H54 (cell line): Measurements from ENCODE around the gene CRELD2.

Experiments used
- DNase-seq: peaks from one replicate; pipeline ENCODE4 v3.0.0; 2011; ENCODE audit warnings: low spot score, mixed read lengths; ENCODE audit not compliant: insufficient read length
- FAIRE-seq: peaks from 3 replicates; lab custom pipeline; 2011; peaks lifted over from hg19 to GRCh38; lab: Jason Lieb, UNC
- POLR2A ChIP-seq: IDR thresholded peaks from 2 replicates; pipeline ENCODE4 v1.6.1; 2011; ENCODE audit warnings: low read depth, mild to moderate bottlenecking, low read length

The CRELD2 gene

GRCh38 chr22:49910229-49911155 lies 7.9 kb upstream of the CRELD2 start:
- FAIRE-seq = no peak

GRCh38 chr22:49911881-49912625 lies 6.4 kb upstream of the CRELD2 start:
- DNase-seq (no peak), FAIRE-seq (no peak)
- TF ChIP-seq POLR2A = no peak

More at GRCh38 chr22:49910229-49911155, 7.9 kb upstream of the CRELD2 start:
- no peak for DNase-seq
- no peak for TF ChIP-seq POLR2A

DNA sequence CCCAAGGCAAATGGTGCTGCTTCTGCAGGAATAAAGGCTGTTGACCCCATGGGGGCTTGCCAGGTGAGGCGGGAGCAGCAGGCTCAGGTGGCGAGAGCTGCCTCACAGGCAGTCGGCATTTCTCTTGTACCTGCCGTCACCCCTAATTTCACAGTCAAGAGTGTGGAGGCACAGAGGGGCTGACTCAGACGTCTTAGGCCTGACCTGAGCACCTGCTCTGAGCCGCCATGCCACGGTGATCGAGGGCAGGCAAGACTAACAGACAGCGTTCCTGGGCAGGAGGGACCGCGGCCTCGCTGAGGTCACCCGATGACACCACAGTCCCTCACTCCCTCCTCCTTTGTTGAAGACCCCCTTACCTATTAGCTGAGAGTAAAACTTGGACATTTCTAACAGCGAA lies 5.4 kb upstream of the CRELD2 start:
- no peak for DNase-seq
- no peak for TF ChIP-seq POLR2A
- no peak for FAIRE-seq

DNA sequence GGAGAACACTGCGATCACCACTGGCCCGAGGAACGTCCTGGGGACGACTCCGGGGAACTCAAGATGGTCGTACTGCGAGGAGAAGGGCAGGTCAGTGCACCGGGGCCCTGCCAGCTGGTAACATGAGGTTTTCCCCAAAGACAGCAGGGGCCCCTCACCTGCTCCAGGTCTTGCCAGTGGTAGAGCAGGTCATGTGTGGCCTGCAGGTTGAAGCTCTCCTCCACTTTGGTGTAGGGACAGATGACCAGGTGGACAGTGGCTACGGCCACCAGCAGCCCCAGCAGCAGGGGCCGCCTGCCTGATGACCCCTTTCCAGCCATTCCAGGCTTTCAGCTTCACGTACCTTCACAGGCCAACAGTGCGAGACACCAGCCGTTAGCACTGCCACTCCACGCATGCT lies 5.0 kb upstream of the CRELD2 start:
- FAIRE-seq (no peak), DNase-seq (no peak)
- no peak for TF ChIP-seq POLR2A

DNA sequence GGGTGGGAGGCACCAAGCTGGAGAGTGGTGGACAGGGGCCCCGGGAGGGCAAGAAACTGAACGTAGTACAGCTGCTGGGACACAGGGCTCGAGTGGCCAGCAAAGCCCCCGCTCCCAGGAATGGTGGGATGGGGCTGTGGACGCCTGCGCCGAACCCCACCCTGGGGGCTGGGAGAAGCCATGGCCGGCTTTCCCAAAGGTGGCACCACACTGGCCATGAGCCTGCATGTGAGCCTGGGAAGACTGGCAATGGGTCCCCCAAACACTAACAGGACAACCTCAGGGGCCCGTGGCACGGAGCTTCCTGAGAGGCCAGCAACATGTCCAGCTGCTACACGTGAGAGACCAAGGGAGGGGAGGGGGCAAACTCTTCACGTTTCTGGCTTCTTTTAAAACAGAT lies 4.2 kb upstream of the CRELD2 start:
- FAIRE-seq (no peak), DNase-seq (no peak)
- TF ChIP-seq POLR2A = no peak

DNA sequence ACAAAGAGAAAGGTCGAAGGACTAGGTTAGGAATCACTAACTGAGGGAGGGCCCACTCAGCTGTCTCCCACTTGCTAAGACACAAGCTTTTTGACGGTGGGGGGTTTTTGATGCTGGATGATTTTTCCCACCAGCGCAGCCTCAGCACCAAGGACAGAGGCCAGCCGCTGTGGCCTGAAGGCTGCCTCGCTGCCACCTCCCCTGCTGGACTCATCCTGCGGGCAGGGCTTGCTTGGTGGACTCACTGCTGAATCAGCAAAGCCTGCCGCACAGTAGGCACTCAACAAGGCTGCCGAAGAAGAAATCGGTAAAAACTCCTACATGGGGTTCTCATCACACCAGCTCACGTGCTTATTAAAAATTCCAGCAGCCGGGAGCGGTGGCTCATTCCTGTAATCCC lies 2.8 kb upstream of the CRELD2 start:
- TF ChIP-seq POLR2A = no peak
- DNase-seq (no peak), FAIRE-seq (no peak)

DNA sequence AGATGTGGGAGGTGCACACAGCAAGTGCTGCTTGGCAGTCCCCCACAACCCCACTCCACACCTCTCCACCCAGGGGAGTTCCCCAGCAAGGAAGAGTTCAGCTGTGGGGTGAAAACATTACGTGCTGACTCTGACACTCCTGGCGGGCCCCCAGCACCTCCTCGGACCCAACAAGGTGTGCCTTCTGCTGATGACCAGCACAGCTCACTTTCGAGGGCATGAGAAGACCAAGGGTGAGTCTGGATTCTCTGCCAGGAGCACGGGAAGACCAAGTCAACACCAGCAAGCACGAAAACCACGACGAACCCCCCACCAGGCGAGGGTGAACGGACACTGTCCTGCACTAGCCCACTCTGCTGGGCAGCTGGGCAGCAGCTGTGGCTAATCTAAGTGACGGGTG lies 1.6 kb upstream of the CRELD2 start:
- no peak for FAIRE-seq
- no peak for TF ChIP-seq POLR2A
- DNase-seq = no peak

DNA sequence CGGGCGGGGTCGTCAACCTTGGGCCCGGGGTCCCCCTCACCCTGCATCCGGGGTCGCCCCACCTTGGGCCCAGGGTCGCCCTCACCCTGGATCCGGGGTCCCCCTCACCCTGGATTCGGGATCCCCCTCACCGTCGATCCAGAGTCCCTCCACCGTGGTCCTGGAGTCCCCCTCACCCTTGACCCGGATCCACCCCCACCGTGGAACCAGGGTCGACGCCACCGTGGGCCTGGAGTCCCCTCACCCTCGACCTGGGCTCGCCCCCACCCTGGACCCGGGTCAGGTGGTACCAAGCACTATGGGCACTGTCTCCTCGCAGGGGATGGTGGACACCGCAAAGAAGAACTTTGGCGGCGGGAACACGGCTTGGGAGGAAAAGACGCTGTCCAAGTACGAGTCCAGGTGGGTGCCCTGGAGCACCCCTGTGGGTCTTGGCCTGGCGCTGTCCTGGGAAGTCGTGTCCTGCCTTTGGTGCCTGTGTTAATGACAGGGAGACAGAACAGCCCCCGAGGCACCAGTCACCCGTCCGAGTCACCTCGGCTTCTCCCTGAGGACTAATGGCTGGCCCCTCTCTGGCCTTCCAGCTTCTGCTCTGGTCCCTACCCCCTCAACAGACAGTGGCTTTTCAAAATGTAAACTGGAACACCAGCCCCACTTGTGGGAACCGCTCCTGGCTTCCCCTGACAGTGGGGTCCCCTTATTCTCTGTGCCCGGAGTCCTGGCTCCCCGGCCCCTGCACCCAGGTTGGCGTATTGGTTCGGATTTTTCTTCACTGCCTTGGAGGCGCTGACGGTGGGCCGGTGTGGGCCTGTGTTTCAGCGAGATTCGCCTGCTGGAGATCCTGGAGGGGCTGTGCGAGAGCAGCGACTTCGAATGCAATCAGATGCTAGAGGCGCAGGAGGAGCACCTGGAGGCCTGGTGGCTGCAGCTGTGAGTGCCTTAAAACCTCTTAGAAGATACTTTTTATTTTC lies 762 bp downstream of the CRELD2 start:
- DNase-seq (no peak), FAIRE-seq (no peak)
- TF ChIP-seq POLR2A = no peak

- TF ChIP-seq POLR2A = no peak
- no peak for FAIRE-seq
- no peak for DNase-seq
Measured at GRCh38 chr22:49920859-49921258, 2.4 kb downstream of the CRELD2 start.

DNA sequence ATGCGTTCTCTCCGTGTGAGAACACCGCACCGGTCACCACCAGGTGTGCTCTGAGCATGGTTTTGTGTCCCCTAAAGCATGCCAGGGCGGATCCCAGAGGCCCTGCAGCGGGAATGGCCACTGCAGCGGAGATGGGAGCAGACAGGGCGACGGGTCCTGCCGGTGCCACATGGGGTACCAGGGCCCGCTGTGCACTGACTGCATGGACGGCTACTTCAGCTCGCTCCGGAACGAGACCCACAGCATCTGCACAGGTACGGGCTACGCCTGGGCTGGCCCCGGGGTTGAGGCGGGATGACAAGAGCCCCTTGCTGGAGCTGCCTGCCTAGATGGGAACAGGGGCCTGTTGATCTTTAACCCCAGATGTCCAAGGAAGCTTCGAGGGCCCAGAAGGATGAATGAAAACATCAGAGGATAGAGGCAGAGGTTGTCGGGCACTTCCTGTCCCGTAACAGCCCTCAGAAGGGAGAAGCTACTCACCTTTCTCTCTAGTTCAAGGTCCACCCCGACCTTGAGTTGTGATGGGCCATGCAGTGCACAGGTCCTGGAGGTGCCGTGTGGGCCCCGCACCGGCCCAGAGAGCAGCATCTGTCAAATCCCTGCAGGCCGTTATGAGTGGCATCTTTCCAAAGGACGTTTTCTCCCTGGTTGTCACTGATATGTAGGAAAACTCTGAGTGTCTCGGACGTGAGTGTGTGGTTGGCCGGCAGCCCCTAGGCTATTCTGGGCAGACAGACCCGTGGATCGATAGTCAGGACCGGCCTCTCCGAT lies 3.3 kb downstream of the CRELD2 start:
- FAIRE-seq (no peak), DNase-seq (no peak)
- no peak for TF ChIP-seq POLR2A

DNA sequence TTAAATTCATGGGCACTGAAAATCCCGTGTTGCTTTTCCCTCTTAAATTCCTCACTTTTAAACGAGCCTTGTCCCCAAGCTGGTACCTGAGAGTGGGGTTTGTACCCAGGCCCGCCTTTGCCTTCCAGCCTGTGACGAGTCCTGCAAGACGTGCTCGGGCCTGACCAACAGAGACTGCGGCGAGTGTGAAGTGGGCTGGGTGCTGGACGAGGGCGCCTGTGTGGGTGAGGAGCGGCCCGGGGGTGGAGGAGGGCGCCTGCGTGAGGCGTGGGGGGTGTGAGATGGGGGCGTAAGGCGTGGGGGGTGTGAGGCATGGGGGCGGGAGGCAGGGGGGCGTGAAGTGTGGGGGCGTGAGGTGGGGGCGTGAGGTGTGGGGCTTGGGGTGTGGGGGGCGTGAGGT lies 4.0 kb downstream of the CRELD2 start:
- no peak for FAIRE-seq
- TF ChIP-seq POLR2A = no peak
- DNase-seq = no peak

DNA sequence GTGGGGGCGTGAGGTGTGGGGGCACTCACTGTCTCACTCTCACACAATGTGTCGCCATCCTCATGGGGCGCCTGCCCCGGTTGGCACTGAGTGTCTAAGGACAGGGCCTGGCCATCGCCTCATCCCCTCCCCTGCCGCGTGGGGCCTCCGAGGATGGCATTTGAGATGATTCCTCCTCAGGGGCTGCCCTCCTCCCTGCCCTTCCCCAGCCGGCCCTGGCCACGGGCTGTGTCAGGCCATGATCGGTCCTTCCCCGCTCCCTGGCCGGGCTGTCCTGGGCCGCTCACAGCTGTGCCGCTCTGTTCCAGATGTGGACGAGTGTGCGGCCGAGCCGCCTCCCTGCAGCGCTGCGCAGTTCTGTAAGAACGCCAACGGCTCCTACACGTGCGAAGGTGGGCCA lies 4.5 kb downstream of the CRELD2 start:
- TF ChIP-seq POLR2A = no peak
- FAIRE-seq (no peak), DNase-seq (no peak)

DNA sequence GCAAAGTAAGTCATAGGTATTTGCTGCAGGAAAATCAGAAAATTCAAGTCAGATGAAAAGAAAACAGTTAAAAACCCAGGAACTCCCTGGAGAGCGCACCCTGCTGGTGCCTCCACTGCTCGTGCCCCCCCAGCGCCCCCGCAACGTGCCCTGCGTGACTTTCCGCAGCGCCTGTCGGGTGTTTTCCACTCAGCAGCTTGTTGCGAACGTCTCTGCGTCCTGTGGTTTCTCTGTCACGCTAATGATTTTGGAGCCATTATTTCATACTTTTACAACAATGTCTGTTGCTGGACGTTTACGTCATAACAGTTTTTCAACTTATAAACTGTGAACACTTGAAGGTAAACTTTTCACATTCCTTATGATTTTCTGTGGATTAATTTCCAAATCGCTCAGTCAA lies 5.0 kb downstream of the CRELD2 start:
- FAIRE-seq (no peak), DNase-seq (no peak)
- no peak for TF ChIP-seq POLR2A
